H1 (cell line): ENCODE data around the gene CR2. TPM values are rescaled to one million over a fixed set of nuclear protein-coding genes. Genes with fewer than 3 reads are reported as not detected.

Experiments
- ASH2L ChIP-seq: fragments of 200-600, 300-600 bp; sonication (generic); IDR thresholded peaks from one replicate; pipeline ENCODE4 v1.7.1; 2017; ENCODE audit warnings: low read length
- CHD1 ChIP-seq: IDR thresholded peaks from 2 replicates; pipeline ENCODE4 v1.6.1; 2012; ENCODE audit warnings: low read depth, low read length, improper control_type of control experiment
- CREB1 ChIP-seq: IDR thresholded peaks from 2 replicates; pipeline ENCODE4 v1.6.1; 2012; ENCODE audit warnings: inconsistent platforms
- CTBP2 ChIP-seq: IDR thresholded peaks from 2 replicates; pipeline ENCODE4 v1.7.0; 2011; ENCODE audit warnings: borderline replicate concordance, mild to moderate bottlenecking, moderate library complexity, mixed read lengths, low read length; ENCODE audit not compliant: insufficient read depth, insufficient read length
- FOSL1 ChIP-seq: IDR thresholded peaks from 2 replicates; pipeline ENCODE4 v1.6.1; 2011; ENCODE audit warnings: mild to moderate bottlenecking, low read depth, low read length, moderate library complexity; ENCODE audit not compliant: insufficient read depth
- KDM1A ChIP-seq: fragments of 200-600, 300-600 bp; sonication (generic); IDR thresholded peaks from 2 replicates; pipeline ENCODE4 v1.7.1; 2016; ENCODE audit warnings: mild to moderate bottlenecking, low read length, borderline replicate concordance
- PHF8 ChIP-seq: fragments of 200-600 bp; sonication (generic); conservative IDR thresholded peaks from 2 replicates; pipeline ENCODE4 v1.7.1; 2012; ENCODE audit warnings: low read depth, mild to moderate bottlenecking, inconsistent platforms, low read length, moderate library complexity
- POU5F1 ChIP-seq: IDR thresholded peaks from 2 replicates; pipeline ENCODE4 v1.6.1; 2011; ENCODE audit warnings: low read depth, mild to moderate bottlenecking, low read length, moderate library complexity
- SIRT6 ChIP-seq: IDR thresholded peaks from one replicate; pipeline ENCODE4 v1.7.1; 2012; ENCODE audit warnings: low read length, inconsistent platforms
- SP4 ChIP-seq: IDR thresholded peaks from 2 replicates; pipeline ENCODE4 v1.6.1; 2012; ENCODE audit warnings: low read length, inconsistent platforms
- SUZ12 ChIP-seq: fragments of 200-600 bp; sonication (generic); IDR thresholded peaks from 2 replicates; pipeline ENCODE4 v1.6.1; 2012; ENCODE audit warnings: mild to moderate bottlenecking, inconsistent platforms, low read length, moderate library complexity, mixed read lengths
- TBP ChIP-seq: IDR thresholded peaks from 2 replicates; pipeline ENCODE4 v1.6.1; 2011; ENCODE audit warnings: low read depth, low read length, improper control_type of control experiment
- polyA plus RNA-seq, 7 experiments: library from polyadenylated mRNA; depleted of rRNA in 3 of 7; stranded (reverse) in 5 of 7; unstranded in 2 of 7; fragments of >200 nt in 5 of 7; fragments of 200-250 nt in 2 of 7; gene quantifications; 1 replicate in 5 of 7; 2 replicates in 1 of 7; 4 replicates in 1 of 7; pipeline versions ENCODE4 v1.2.1 to v1.2.3, GENCODE V29; 2011 to 2013; ENCODE audit warnings: missing spikeins in 2 of 7, mixed read lengths in 2 of 7
- total RNA-seq: library from RNA; stranded (reverse); fragmentation: NEBNext Ultra II Directional; extraction: Animal tissue kit (Norgen Biotek cat#: 25700); gene quantifications from 2 replicates; pipeline ENCODE4 v1.2.1, GENCODE V29; 2021

Gene CR2
- total and polyA plus RNA-seq, 2 of the 8 experiments (the other 6 are each of a cell fraction or from before 2014, with no cell fraction given): 1.7 to 3.0 TPM

GRCh38 chr1:207418351-207418750, 35.8 kb upstream of the CR2 start (continued):
- TF ChIP-seq ASH2L (no peak), POU5F1 (no peak), CHD1 (no peak), SP4 (no peak), SIRT6 (no peak), PHF8 (no peak), TBP (no peak), CREB1 (no peak), KDM1A (no peak), FOSL1 (no peak), SUZ12 (no peak), CTBP2 (no peak)
- TF ChIP-seq, all 59 proteins: peak for 0
